WERI-Rb-1 (cell line): ENCODE measurements around the gene MT4.

ENCODE experiments used
- DNase-seq: peaks from one replicate; pipeline ENCODE4 v3.0.0-alpha.2; 2020
- H3K27ac ChIP-seq: fragments of 250-450 bp; sonication (Bioruptor Pico); 2 replicates; pipeline ENCODE4 v1.5.1; 2020; ENCODE audit warnings: mild to moderate bottlenecking, moderate library complexity
- H3K27me3 ChIP-seq: fragments of 250-450 bp; sonication (Bioruptor Pico); 2 replicates; pipeline ENCODE4 v1.5.1; 2021; ENCODE audit warnings: mild to moderate bottlenecking, low read depth, moderate library complexity; ENCODE audit not compliant: insufficient read depth, severe bottlenecking
- H3K36me3 ChIP-seq: fragments of 250-450 bp; sonication (Bioruptor Pico); 2 replicates; pipeline ENCODE4 v1.5.1; 2020; ENCODE audit warnings: mild to moderate bottlenecking, moderate library complexity
- H3K4me3 ChIP-seq: 2 replicates; pipeline ENCODE4 v1.5.1; 2011; ENCODE audit warnings: low read depth, mild to moderate bottlenecking, control low read depth, low read length
- H3K9me3 ChIP-seq: fragments of 250-450 bp; sonication (Bioruptor Pico); 2 replicates; pipeline ENCODE4 v1.5.1; 2021; ENCODE audit warnings: mild to moderate bottlenecking, moderate library complexity; ENCODE audit not compliant: severe bottlenecking
- CTCF ChIP-seq: IDR thresholded peaks from 2 replicates; pipeline ENCODE4 v1.5.1; 2011; ENCODE audit warnings: low read depth, mild to moderate bottlenecking, control low read depth, inconsistent platforms, low read length

Gene MT4

DNA sequence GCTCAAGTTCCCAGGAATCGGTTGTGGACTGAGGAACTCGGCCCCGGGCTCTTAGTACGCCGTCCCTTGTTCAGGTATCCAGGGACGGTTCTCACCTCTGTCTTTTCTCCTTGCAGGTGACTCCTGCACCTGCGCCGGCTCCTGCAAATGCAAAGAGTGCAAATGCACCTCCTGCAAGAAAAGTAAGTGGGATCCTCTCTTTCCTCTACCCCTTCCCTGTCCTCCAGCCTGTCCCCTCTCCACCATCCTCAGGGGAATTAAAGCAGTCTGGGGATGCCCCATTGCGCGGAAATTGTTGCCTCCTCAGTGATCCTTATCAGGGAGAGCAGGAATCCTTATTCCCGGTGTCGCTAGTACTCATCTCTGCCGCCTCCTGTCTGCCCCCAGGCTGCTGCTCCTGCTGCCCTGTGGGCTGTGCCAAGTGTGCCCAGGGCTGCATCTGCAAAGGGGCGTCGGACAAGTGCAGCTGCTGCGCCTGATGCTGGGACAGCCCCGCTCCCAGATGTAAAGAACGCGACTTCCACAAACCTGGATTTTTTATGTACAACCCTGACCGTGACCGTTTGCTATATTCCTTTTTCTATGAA, 44.1 kb downstream of the MT4 start:
- no peaks in the 10 kb centered on the region for H3K36me3 ChIP-seq
- H3K9me3 ChIP-seq = no peaks in the 10 kb centered on the region
- peak overlapping the region; percentile 34 for H3K27ac ChIP-seq
- H3K27me3 ChIP-seq = no peaks in the 10 kb centered on the region
- no peak for TF ChIP-seq CTCF
- DNase-seq = no peak
- peak overlapping the region; percentile 73 for H3K4me3 ChIP-seq

DNA sequence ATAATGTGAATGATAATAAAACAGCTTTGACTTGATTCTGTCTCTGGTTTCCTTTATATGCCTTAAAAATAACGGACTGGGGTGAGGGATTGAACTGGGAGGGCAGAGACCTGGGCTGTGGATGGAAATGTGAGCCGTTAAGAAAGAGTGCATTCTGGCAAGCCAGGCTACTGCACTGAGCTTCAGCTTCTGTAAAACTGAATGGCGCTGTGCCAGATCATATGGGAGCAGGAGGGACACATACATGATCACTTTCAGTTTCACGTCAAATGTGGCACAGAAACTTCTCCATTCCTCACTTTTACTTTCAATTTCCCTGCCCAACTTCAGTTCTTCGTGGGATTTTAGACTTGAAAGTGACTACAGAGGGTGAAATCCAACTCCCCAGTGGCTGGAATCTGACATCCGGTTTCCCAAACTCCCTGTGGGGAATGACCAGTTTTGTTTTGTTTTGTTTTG, 44.6 kb downstream of the MT4 start:
- DNase-seq = no peak
- H3K4me3 ChIP-seq = peak overlapping the region; percentile 73
- H3K9me3 ChIP-seq = no peaks in the 10 kb centered on the region
- H3K36me3 ChIP-seq = no peaks in the 10 kb centered on the region
- no peaks in the 10 kb centered on the region for H3K27me3 ChIP-seq
- no peak overlapping the region for H3K27ac ChIP-seq
- no peak for TF ChIP-seq CTCF

GRCh38 chr16:56610017-56610608, 45.2 kb downstream of the MT4 start:
- Histone ChIP-seq H3K9me3 (no peaks in the 10 kb centered on the region), H3K4me3 (no peak overlapping the region; the same call in 1 of the 2 replicates), H3K27me3 (no peaks in the 10 kb centered on the region), H3K36me3 (no peaks in the 10 kb centered on the region), H3K27ac (no peak overlapping the region)
- TF ChIP-seq CTCF = no peak
- no peak for DNase-seq

GRCh38 chr16:56610609-56611111, 45.8 kb downstream of the MT4 start:
- H3K27me3 ChIP-seq = no peaks in the 10 kb centered on the region
- no peaks in the 10 kb centered on the region for H3K9me3 ChIP-seq
- no peaks in the 10 kb centered on the region for H3K36me3 ChIP-seq
- DNase-seq = no peak
- H3K4me3 ChIP-seq = no peak overlapping the region
- H3K27ac ChIP-seq = no peak overlapping the region
- TF ChIP-seq CTCF = no peak

GRCh38 chr16:56611281-56611833, 46.5 kb downstream of the MT4 start:
- no peak for TF ChIP-seq CTCF
- H3K27ac ChIP-seq = no peak overlapping the region
- H3K4me3 ChIP-seq = no peak overlapping the region
- no peaks in the 10 kb centered on the region for H3K27me3 ChIP-seq
- no peaks in the 10 kb centered on the region for H3K9me3 ChIP-seq
- no peaks in the 10 kb centered on the region for H3K36me3 ChIP-seq
- peak; percentile 51 for DNase-seq
